Endometrial microvascular endothelial cells (primary cell): ENCODE results near the gene METTL15. TPM values are rescaled to one million over a fixed set of nuclear protein-coding genes. Genes with fewer than 3 reads are reported as not detected.
"Not testable (repeated sequence)": the region's sequence is repeated elsewhere in the genome, so short reads cannot be mapped to it uniquely, and the experiment has no call there.

ENCODE experiments used
- in situ Hi-C: cut with HindIII; loops from 2 replicates; pipeline ENCODE4 v1.10.0; 2017; ENCODE audit warnings: low sequenced_read_pairs, low pct_unique_long_range_greater_than_20kb; ENCODE audit errors: inconsistent ontology term
- total RNA-seq: library from RNA; depleted of rRNA; stranded (reverse); fragments of >200 nt; gene quantifications from one replicate; pipeline ENCODE4 v1.2.3, GENCODE V29; 2015; ENCODE audit errors: inconsistent ontology term

METTL15 gene
- total RNA-seq: 14.1 TPM

- in situ Hi-C loops: no loop called here
Observed at GRCh38 chr11:28107750-28108618, at the start of gene METTL15, which contains the start of gene KIF18A. Gene METTL15, plus strand, starts transcription at chr11:28108388. Its CDS starts 4,947 bp downstream, at chr11:28113335. Gene KIF18A, minus strand, starts transcription at chr11:28108156. Its CDS starts 10,209 bp downstream, at chr11:28097947.

GRCh38 chr11:28071305-28071704, 36.9 kb upstream of the METTL15 start:
- in situ Hi-C loops: no loop called here

- in situ Hi-C loops: no loop called here
Observed at GRCh38 chr11:28072321-28072720, 35.9 kb upstream of the METTL15 start.

- in situ Hi-C loops: no loop called here
Observed at GRCh38 chr11:28077521-28077920, 30.7 kb upstream of the METTL15 start.

- in situ Hi-C loops: no loop called here
Observed at GRCh38 chr11:28083118-28083517, 25.1 kb upstream of the METTL15 start.

GRCh38 chr11:28086569-28086968, 21.6 kb upstream of the METTL15 start:
- in situ Hi-C loops: no loop called here

GRCh38 chr11:28087192-28087591, 21.0 kb upstream of the METTL15 start:
- in situ Hi-C loops: not testable (repeated sequence)

- in situ Hi-C loops: not testable (repeated sequence)
Observed at GRCh38 chr11:28087693-28088092, 20.5 kb upstream of the METTL15 start.

- in situ Hi-C loops: no loop called here
Observed at GRCh38 chr11:28089378-28089777, 18.8 kb upstream of the METTL15 start.

- in situ Hi-C loops: no loop called here
Observed at GRCh38 chr11:28090052-28090749, 18.0 kb upstream of the METTL15 start.

- in situ Hi-C loops: no loop called here
Observed at GRCh38 chr11:28092786-28093185, 15.4 kb upstream of the METTL15 start.

GRCh38 chr11:28098257-28098656, 9.9 kb upstream of the METTL15 start:
- in situ Hi-C loops: no loop called here

- in situ Hi-C loops: no loop called here
Observed at GRCh38 chr11:28099715-28100114, 8.5 kb upstream of the METTL15 start.

- in situ Hi-C loops: no loop called here
Observed at GRCh38 chr11:28100665-28101064, 7.5 kb upstream of the METTL15 start.

GRCh38 chr11:28102300-28102699, 5.9 kb upstream of the METTL15 start:
- in situ Hi-C loops: not testable (repeated sequence)

- in situ Hi-C loops: no loop called here
Observed at GRCh38 chr11:28104425-28104824, 3.8 kb upstream of the METTL15 start.

GRCh38 chr11:28104984-28105383, 3.2 kb upstream of the METTL15 start:
- in situ Hi-C loops: no loop called here

- in situ Hi-C loops: no loop called here
Observed at GRCh38 chr11:28105869-28106268, 2.3 kb upstream of the METTL15 start.

- in situ Hi-C loops: no loop called here
Observed at GRCh38 chr11:28106353-28107043, 1.7 kb upstream of the METTL15 start.
